Stimulated activated CD8-positive, alpha-beta memory T cell treated with anti-CD3 and anti-CD28 coated beads, Interleukin-2, amount 100 ng/mL, for 1 hour (primary cell): ENCODE measurements around the gene TSPAN12.
"Not testable (repeated sequence)": the region's sequence is repeated elsewhere in the genome, so short reads cannot be mapped to it uniquely, and the experiment has no call there.

Experiments used
- DNase-seq, 2 donors: peaks; one replicate each; pipeline ENCODE4 v3.0.0-alpha.2; 2020; ENCODE audit warnings: low read depth in 2 of 2

The TSPAN12 gene

GRCh38 chr7:120805636-120806388 lies 52.1 kb downstream of the TSPAN12 start:
- DNase-seq: peak in 1 of 2 donors; percentile 19

GRCh38 chr7:120802751-120803150 lies 55.2 kb downstream of the TSPAN12 start:
- DNase-seq: no peak

- DNase-seq: no peak
Measured at GRCh38 chr7:120799813-120800475, 58.0 kb downstream of the TSPAN12 start.

GRCh38 chr7:120799147-120799546 lies 58.8 kb downstream of the TSPAN12 start:
- DNase-seq: no peak

GRCh38 chr7:120797026-120797645 lies 60.8 kb downstream of the TSPAN12 start:
- DNase-seq: no peak

GRCh38 chr7:120794106-120794729 lies 63.7 kb downstream of the TSPAN12 start:
- no peak for DNase-seq

GRCh38 chr7:120793213-120793936 lies 64.6 kb downstream of the TSPAN12 start:
- DNase-seq: no peak

- no peak for DNase-seq
Measured at GRCh38 chr7:120792861-120793130, 65.1 kb downstream of the TSPAN12 start.

- DNase-seq: peak; percentile 9 to 33
Measured at GRCh38 chr7:120792091-120792860, 65.7 kb downstream of the TSPAN12 start.

GRCh38 chr7:120785095-120785494 lies 72.8 kb downstream of the TSPAN12 start:
- DNase-seq: no peak

- DNase-seq: no peak
Measured at GRCh38 chr7:120783721-120784120, 74.2 kb downstream of the TSPAN12 start.

GRCh38 chr7:120783273-120783672 lies 74.7 kb downstream of the TSPAN12 start:
- DNase-seq: no peak

- not testable (repeated sequence) for DNase-seq
Measured at GRCh38 chr7:120781924-120782323, 76.0 kb downstream of the TSPAN12 start.

- DNase-seq: no peak
Measured at GRCh38 chr7:120780938-120781337, 77.0 kb downstream of the TSPAN12 start.

- DNase-seq: not testable (repeated sequence)
Measured at GRCh38 chr7:120780451-120780850, 77.5 kb downstream of the TSPAN12 start.

GRCh38 chr7:120779078-120779477 lies 78.9 kb downstream of the TSPAN12 start:
- not testable (repeated sequence) for DNase-seq

GRCh38 chr7:120775755-120776154 lies 82.2 kb downstream of the TSPAN12 start:
- no peak for DNase-seq

- no peak for DNase-seq
Measured at GRCh38 chr7:120774481-120774880, 83.5 kb downstream of the TSPAN12 start.

- no peak for DNase-seq
Measured at GRCh38 chr7:120770206-120770605, 87.7 kb downstream of the TSPAN12 start.

GRCh38 chr7:120760851-120761250 lies 97.1 kb downstream of the TSPAN12 start:
- no peak for DNase-seq

GRCh38 chr7:120760050-120760449 lies 97.9 kb downstream of the TSPAN12 start:
- DNase-seq: no peak
